AML-193 (cell line): Measurements from ENCODE around the gene KCNS1.

ENCODE experiments used
- DNase-seq, 2 experiments: peaks; one replicate each; lab custom pipeline; 2025; lab: John Stamatoyannopoulos, UW

Gene KCNS1

GRCh38 chr20:45047581-45048119 lies 53.3 kb downstream of the KCNS1 start:
- no peak for DNase-seq

- no peak for DNase-seq
Measured at GRCh38 chr20:45044601-45045000, 56.3 kb downstream of the KCNS1 start.

GRCh38 chr20:45044084-45044573 lies 56.8 kb downstream of the KCNS1 start:
- peak; percentile 67 to 73 for DNase-seq

- no peak for DNase-seq
Measured at GRCh38 chr20:45042978-45043377, 57.9 kb downstream of the KCNS1 start.
